K562 treated with DMSO at 1 percent for 48 hours (cell line): ENCODE results near the gene SCYGR4. TPM values are rescaled to one million over a fixed set of nuclear protein-coding genes. Genes with fewer than 3 reads are reported as not detected.

Source experiments
- total RNA-seq: library from RNA; unstranded; fragments of 300-600 nt; gene quantifications from 2 replicates; pipeline ENCODE4 v1.2.3, GENCODE V29; 2022; ENCODE audit warnings: low replicate concordance; ENCODE audit errors: extremely low read depth

The SCYGR4 gene
- total RNA-seq: not detected in 2 replicates

DNA sequence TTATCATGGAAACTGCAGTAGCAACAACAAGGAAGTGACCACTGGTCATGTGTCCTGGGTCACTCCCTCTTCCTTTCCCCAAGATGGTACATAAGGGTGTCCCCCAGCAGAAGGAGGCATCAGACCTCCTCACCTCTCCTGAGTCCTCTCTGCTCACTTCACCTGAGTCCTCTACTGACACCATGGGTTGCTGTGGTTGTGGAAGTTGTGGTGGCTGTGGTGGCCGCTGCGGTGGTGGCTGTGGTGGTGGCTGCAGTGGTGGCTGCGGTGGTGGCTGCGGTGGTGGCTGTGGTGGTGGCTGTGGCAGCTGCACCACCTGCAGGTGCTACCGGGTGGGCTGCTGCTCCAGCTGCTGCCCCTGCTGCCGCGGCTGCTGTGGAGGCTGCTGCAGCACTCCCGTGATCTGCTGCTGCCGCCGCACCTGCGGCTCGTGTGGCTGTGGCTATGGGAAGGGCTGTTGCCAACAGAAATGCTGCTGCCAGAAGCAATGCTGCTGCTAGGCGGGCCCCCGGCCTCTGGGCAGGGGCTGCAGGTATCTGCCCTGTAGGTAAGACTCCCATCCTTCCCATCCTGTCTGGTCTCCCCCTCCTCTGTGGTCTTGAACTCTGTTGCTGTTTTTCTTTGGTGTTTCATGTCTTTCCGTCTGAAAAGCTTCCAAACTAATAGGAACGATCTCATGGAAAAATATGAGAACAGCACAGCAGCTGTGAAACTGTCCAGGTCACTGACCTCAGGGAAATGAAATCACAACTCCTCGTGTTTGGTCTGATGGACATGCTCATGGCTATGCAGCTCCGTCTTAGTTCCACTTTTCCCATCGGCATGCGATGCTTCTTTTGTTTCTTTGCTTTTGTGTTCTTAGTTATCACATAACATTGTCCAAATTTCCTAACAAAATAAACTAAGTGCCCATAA is at the start of gene SCYGR4:
Gene SCYGR4 (plus strand): TSS at position 183 of the 915 bp plus-strand sequence. CDS start 0 bp downstream, at position 183.

GRCh38 chr2:227598835-227599503 is 18.3 kb upstream of the SCYGR4 start, which contains the start of gene SCYGR2:
TSS of gene SCYGR2 (plus strand) at chr2:227598893. CDS start at chr2:227598893, 0 bp downstream.

GRCh38 chr2:227614740-227615139 is 2.6 kb upstream of the SCYGR4 start, which contains the start of gene SCYGR3:
TSS of gene SCYGR3 (minus strand) at chr2:227614840. CDS start at chr2:227614840, 0 bp downstream.

GRCh38 chr2:227666631-227667170 is 49.4 kb downstream of the SCYGR4 start, which contains the start of gene SCYGR5:
TSS of gene SCYGR5 (plus strand) at chr2:227666804. CDS start at chr2:227666804, 0 bp downstream.

Other genes starting within 250 kb of the SCYGR4 start
- not detected in 2 replicates for gene TM4SF20, start 238.2 kb upstream of the SCYGR4 start, total RNA-seq
- not detected in 2 replicates for gene SCYGR1, start 229.5 kb upstream of the SCYGR4 start, total RNA-seq
- gene AGFG1, start 145.3 kb upstream of the SCYGR4 start, total RNA-seq: not detected in 2 replicates
- gene SCYGR2, start 18.6 kb upstream of the SCYGR4 start, total RNA-seq: not detected in 2 replicates
- not detected in 2 replicates for gene SCYGR3, start 2.7 kb upstream of the SCYGR4 start, total RNA-seq
- not detected in 2 replicates for gene SCYGR5, start 49.3 kb downstream of the SCYGR4 start, total RNA-seq
- gene SLC19A3, start 100.5 kb downstream of the SCYGR4 start, total RNA-seq: not detected in 2 replicates
- not detected in 2 replicates for gene SCYGR6, start 107.3 kb downstream of the SCYGR4 start, total RNA-seq
- not detected in 2 replicates for gene SCYGR7, start 110.8 kb downstream of the SCYGR4 start, total RNA-seq
- gene SCYGR8, start 128.4 kb downstream of the SCYGR4 start, total RNA-seq: not detected in 2 replicates
- gene CCL20, start 196.3 kb downstream of the SCYGR4 start, total RNA-seq: not detected in 2 replicates